Caki2 (cell line): Measurements from ENCODE around the gene ZNF76. TPM values are rescaled to one million over a fixed set of nuclear protein-coding genes. Genes with fewer than 3 reads are reported as not detected.

Experiments used
- DNase-seq: peaks from one replicate; pipeline ENCODE4 v3.0.0-alpha.2; 2015; ENCODE audit warnings: low read depth
- in situ Hi-C: cut with HindIII; loops from 2 replicates; pipeline ENCODE4 v1.10.0; 2016; ENCODE audit warnings: low sequenced_read_pairs, low pct_unique_long_range_greater_than_20kb, mixed read lengths
- total RNA-seq: library from RNA; depleted of rRNA; stranded (reverse); fragments of >200 nt; shearing (Covaris generic); gene quantifications from 2 replicates; pipeline ENCODE4 v1.2.3, GENCODE V29; 2014; ENCODE audit warnings: low replicate concordance; rRNA removed

Gene ZNF76
- total RNA-seq, 1 experiment from 2014 or later, result 18.3 TPM

- DNase-seq, result no peak
- in situ Hi-C loops, result no loop called here
These were observed 83.7 kb downstream of the ZNF76 start for GRCh38 chr6:35343092-35343834.

- in situ Hi-C loops, result no loop called here
- DNase-seq, result no peak
These were observed 84.5 kb downstream of the ZNF76 start for GRCh38 chr6:35343835-35344550.

Other genes starting within 250 kb of the ZNF76 start
- 2.0 TPM in 1 of 2 replicates, not detected in the other for gene TCP11, start 118.4 kb upstream of the ZNF76 start, total RNA-seq
- gene SCUBE3, start 45.8 kb upstream of the ZNF76 start, total RNA-seq, result not detected in 2 replicates
- gene DEF6, start 38.1 kb downstream of the ZNF76 start, total RNA-seq, result 15.2 and 16.5 TPM in 2 replicates
- gene PPARD, start 82.8 kb downstream of the ZNF76 start, total RNA-seq, result 2.8 TPM in 2 replicates
- gene FANCE, start 192.6 kb downstream of the ZNF76 start, total RNA-seq, result 11.1 and 14.5 TPM in 2 replicates
- 2,032 and 2,052 TPM in 2 replicates for gene RPL10A, start 208.7 kb downstream of the ZNF76 start, total RNA-seq
- gene TEAD3, start 237.3 kb downstream of the ZNF76 start, total RNA-seq, result 2.3 and 5.6 TPM in 2 replicates